Measurements from ENCODE around the gene RNF38.
"Not testable (repeated sequence)": the region's sequence is repeated elsewhere in the genome, so short reads cannot be mapped to it uniquely, and the experiment has no call there.

The RNF38 gene
- 35.5 to 122 (median 63.5) reads per million in 9 experiments for total RNA-seq

DNA sequence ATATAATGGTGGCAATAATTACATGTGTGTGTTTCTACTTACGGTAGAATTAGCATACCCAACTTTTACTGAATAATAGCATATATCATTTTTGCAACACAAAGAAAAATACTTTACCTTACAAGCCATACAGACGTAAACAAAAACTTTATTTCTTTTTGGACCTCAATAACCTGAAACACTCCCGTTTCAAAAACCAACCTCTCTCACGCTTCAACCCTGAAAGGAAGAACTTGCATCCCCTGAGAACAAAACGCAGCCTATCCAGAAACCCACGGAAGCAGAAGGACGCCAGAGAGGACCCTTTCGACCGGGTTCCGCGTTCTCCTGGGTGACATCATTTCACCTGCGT lies at the start of gene RNF38:
Gene RNF38, minus strand, starts transcription at position 290 of the 352 bp plus-strand sequence. Its CDS starts 161 bp downstream, at position 129.
- DNase-seq (peak in 1 of 3 experiments; percentile 57), ATAC-seq (replicated peaks) (no peak)
- peaks cover 26 to 44% of the 10 kb centered on the region in 2 donors for H3K4me1 Mint-ChIP-seq (ENCODE audit: low read depth in 2 of 2)
- peak within 1 kb of the TSS; percentile 94 to 96 for H3K27ac Mint-ChIP-seq
- H3K9me3 Mint-ChIP-seq = no peaks in the 10 kb centered on the region
- H3K4me3 Mint-ChIP-seq = peak within 1 kb of the TSS; percentile 87 to 89
- no peaks in the 10 kb centered on the region for H3K27me3 Mint-ChIP-seq
- H3K36me3 Mint-ChIP-seq (ENCODE audit: insufficient read depth) = peaks cover 27% of the 10 kb centered on the region

DNA sequence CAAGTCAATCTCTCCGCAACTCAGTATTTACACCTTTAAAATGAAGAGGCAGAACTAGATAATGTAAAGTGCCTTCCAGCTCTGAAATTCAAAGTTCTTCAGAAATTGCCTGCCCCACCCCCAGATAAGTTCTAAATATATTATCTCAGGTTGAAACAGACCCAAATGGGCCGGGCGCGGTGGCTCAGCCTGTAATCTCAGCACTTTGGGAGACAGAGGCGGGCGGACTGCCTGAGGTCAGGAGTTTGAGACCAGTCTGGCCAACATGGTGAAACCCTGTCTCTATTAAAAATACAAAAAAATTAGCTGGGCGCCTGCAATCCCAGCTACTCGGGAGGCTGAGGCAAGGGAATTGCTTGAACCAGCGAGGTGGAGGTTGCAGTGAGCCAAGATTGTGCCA lies 48.5 kb upstream of the RNF38 start:
- H3K9me3 Mint-ChIP-seq; DNase-seq; ATAC-seq (replicated peaks); H3K27me3 Mint-ChIP-seq; H3K36me3 Mint-ChIP-seq (ENCODE audit: insufficient read depth); H3K4me3 Mint-ChIP-seq: not testable (repeated sequence)
- peak overlapping the region; percentile 41 to 44 for H3K27ac Mint-ChIP-seq
- H3K4me1 Mint-ChIP-seq (ENCODE audit: low read depth in 2 of 2) = peaks cover 19 to 42% of the 10 kb centered on the region in 2 donors

DNA sequence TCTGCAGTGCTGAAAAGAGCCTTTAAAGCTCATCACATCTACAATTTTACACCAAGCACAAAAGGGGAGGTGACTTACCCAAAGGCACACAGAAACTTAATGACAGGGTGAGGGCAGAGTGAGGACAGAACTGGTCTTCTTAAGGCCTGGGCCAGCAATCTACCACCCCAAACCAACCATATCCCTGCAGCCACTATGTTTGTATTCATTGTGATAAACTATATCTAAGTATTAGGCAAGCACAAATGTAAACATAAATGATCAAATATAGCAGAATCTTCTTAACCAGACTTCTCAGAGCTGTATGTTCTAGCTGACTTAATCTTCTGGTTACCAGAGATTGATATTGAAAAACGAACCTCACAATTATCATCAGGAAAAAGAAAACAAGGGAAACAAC lies 47.9 kb upstream of the RNF38 start:
- no peaks in the 10 kb centered on the region for H3K27me3 Mint-ChIP-seq
- peaks cover 22 to 46% of the 10 kb centered on the region in 2 donors for H3K4me1 Mint-ChIP-seq (ENCODE audit: low read depth in 2 of 2)
- no peak overlapping the region for H3K4me3 Mint-ChIP-seq
- H3K9me3 Mint-ChIP-seq = no peaks in the 10 kb centered on the region
- DNase-seq (no peak), ATAC-seq (replicated peaks) (no peak)
- H3K36me3 Mint-ChIP-seq (ENCODE audit: insufficient read depth) = no peaks in the 10 kb centered on the region
- no peak overlapping the region for H3K27ac Mint-ChIP-seq

DNA sequence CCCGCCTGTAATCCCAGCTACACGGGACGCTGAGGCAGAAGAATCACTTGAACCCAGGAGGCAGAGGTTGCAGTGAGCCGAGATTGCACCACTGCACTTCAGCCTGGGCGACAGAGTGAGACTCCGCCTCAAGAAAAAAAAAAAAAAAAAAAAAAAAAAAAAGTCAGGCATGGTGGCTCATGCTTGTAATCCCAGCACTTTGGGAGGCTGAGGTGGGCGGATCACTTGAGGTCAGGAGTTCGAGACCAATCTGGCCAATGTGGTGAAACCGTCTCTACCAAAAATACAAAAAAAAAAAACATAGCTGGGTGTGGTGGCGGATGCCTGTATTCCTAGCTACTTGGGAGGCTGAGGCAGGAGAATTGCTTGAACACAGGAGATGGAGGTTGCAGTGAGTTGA lies 46.6 kb upstream of the RNF38 start:
- DNase-seq; ATAC-seq (replicated peaks); H3K4me3 Mint-ChIP-seq; H3K36me3 Mint-ChIP-seq (ENCODE audit: insufficient read depth); H3K27ac Mint-ChIP-seq; H3K9me3 Mint-ChIP-seq; H3K27me3 Mint-ChIP-seq: not testable (repeated sequence)
- H3K4me1 Mint-ChIP-seq (ENCODE audit: low read depth in 2 of 2) = peaks cover 25 to 53% of the 10 kb centered on the region in 2 donors

DNA sequence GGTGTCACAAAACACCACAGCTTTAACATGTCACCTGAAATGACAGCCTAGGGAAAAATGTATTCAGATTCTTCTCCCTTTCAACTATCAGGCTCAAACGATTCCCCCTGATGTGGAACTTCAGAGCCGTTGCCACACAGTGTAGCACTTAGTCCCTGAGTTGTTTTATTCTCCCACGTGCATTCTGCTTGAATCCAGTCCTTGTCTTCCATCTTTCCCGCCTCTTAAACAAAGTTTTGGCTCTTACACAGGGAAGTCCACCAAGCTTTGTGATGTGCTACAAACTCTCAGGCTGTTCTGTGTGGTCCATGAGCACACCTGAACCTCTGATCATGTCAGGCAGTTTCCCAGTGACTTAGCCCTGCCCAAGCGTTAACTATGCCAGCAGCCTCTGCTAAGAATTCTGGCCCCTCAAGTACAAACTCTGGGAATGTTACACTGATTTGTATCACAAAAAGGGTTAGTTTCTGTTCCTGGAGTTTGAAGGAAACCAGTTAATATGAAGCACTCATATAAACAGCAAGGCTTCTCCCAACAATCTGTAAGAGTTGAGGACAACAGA lies 45.8 kb upstream of the RNF38 start:
- ATAC-seq (replicated peaks) (no peak), DNase-seq (no peak)
- peaks cover 4% of the 10 kb centered on the region for H3K36me3 Mint-ChIP-seq (ENCODE audit: insufficient read depth)
- no peak overlapping the region for H3K27ac Mint-ChIP-seq
- no peaks in the 10 kb centered on the region for H3K9me3 Mint-ChIP-seq
- peaks cover 25 to 55% of the 10 kb centered on the region in 2 donors for H3K4me1 Mint-ChIP-seq (ENCODE audit: low read depth in 2 of 2)
- H3K4me3 Mint-ChIP-seq = no peak overlapping the region
- H3K27me3 Mint-ChIP-seq = no peaks in the 10 kb centered on the region

DNA sequence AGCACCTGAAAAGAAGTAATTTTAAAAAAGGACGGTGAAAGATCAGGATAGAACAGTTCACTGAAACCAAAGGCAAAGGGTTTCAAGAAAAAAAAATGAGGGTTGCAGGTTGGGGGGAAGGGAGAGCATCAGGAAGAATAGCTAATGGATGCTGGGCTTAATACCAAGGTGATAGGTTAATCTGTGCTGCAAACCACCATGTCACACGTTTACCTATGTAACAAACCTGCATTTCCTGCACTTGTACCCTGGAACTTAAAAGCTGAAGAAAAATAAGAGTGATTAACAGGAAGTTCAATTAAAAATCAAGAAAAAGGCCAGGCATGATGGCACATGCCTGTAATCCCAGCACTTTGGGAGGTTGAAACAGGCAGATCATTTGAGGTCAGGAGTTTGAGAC lies 44.1 kb upstream of the RNF38 start:
- no peaks in the 10 kb centered on the region for H3K27me3 Mint-ChIP-seq
- no peaks in the 10 kb centered on the region for H3K9me3 Mint-ChIP-seq
- peak; percentile 42 for ATAC-seq (replicated peaks)
- no peak for DNase-seq
- peaks cover 4% of the 10 kb centered on the region for H3K36me3 Mint-ChIP-seq (ENCODE audit: insufficient read depth)
- H3K4me1 Mint-ChIP-seq (ENCODE audit: low read depth in 2 of 2) = peaks cover 32 to 57% of the 10 kb centered on the region in 2 donors
- H3K27ac Mint-ChIP-seq = peak overlapping the region; percentile 62 to 66
- H3K4me3 Mint-ChIP-seq = peak overlapping the region; percentile 17 to 45

DNA sequence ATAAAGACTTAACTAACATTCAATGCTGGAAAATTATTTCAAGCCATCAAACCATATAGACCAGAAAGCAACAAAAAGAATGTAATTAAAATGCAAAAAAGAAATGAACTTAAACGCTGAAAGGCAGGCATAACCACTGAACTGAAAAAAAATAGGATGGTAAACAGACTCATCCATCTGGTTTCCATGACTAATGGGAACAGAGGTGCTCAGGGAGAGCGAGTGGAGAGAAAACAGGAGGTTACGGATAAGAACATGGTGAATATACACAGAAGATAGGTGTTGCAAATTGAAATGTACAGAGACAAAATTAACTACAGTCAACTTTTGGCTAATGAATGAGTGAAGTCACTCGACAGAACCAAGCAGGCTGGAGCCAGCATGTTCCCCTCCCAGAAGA lies 43.5 kb upstream of the RNF38 start:
- H3K27ac Mint-ChIP-seq = peak overlapping the region; percentile 9 to 66
- no peaks in the 10 kb centered on the region for H3K9me3 Mint-ChIP-seq
- ATAC-seq (replicated peaks) = no peak
- no peaks in the 10 kb centered on the region for H3K27me3 Mint-ChIP-seq
- H3K4me1 Mint-ChIP-seq (ENCODE audit: low read depth in 2 of 2) = peaks cover 32 to 58% of the 10 kb centered on the region in 2 donors
- peak overlapping the region; percentile 15 to 45 for H3K4me3 Mint-ChIP-seq
- H3K36me3 Mint-ChIP-seq (ENCODE audit: insufficient read depth) = peaks cover 4% of the 10 kb centered on the region
- DNase-seq = no peak

DNA sequence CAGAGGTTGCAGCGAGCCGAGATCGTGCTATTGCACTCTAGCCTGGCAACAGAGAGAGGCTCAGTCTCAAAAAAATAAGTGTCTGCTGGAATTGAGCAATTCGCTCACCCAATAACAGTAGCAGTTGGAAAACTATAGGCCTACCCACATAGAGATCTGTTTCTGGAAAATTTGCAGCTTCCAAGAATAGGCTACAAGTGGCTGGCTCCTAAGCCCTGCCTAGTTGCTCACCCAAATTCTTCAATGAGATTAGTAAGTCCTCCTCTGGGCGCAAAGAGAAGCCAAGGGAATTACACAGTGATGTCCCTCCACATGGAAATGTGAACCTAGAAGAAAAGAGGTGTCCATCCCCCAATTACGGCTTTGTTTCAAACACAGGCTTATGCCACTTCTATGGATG lies 42.6 kb upstream of the RNF38 start:
- H3K36me3 Mint-ChIP-seq (ENCODE audit: insufficient read depth) = peaks cover 4% of the 10 kb centered on the region
- no peak overlapping the region for H3K4me3 Mint-ChIP-seq
- no peaks in the 10 kb centered on the region for H3K9me3 Mint-ChIP-seq
- no peak overlapping the region for H3K27ac Mint-ChIP-seq
- H3K4me1 Mint-ChIP-seq (ENCODE audit: low read depth in 2 of 2) = peaks cover 37 to 59% of the 10 kb centered on the region in 2 donors
- ATAC-seq (replicated peaks) (no peak), DNase-seq (no peak)
- no peaks in the 10 kb centered on the region for H3K27me3 Mint-ChIP-seq

DNA sequence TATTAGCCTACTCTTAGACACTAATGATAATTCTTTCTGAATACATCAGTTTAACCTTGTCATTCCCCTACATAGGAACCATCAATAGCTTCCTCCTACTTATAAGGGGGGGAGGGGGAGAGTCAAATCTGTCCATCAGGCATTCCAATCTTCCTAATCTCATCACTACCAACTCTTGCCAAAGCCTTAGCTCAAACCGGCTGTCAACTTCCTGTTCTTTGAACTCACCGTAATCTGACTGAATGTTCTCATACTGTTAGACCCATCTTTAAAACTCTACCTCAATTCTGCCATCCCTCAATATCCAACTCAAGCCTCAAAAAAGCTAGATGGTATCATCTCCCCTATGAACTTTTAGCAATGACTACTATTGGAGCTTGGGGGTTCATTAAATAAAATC lies 41.9 kb upstream of the RNF38 start:
- DNase-seq (no peak), ATAC-seq (replicated peaks) (no peak)
- Mint-ChIP-seq H3K4me3 (peak overlapping the region in 1 of 2 donors; percentile 11), H3K4me1 (ENCODE audit: low read depth in 2 of 2) (peaks cover 37 to 62% of the 10 kb centered on the region in 2 donors), H3K27ac (no peak overlapping the region), H3K27me3 (no peaks in the 10 kb centered on the region), H3K9me3 (no peaks in the 10 kb centered on the region), H3K36me3 (ENCODE audit: insufficient read depth) (peaks cover 4% of the 10 kb centered on the region)

DNA sequence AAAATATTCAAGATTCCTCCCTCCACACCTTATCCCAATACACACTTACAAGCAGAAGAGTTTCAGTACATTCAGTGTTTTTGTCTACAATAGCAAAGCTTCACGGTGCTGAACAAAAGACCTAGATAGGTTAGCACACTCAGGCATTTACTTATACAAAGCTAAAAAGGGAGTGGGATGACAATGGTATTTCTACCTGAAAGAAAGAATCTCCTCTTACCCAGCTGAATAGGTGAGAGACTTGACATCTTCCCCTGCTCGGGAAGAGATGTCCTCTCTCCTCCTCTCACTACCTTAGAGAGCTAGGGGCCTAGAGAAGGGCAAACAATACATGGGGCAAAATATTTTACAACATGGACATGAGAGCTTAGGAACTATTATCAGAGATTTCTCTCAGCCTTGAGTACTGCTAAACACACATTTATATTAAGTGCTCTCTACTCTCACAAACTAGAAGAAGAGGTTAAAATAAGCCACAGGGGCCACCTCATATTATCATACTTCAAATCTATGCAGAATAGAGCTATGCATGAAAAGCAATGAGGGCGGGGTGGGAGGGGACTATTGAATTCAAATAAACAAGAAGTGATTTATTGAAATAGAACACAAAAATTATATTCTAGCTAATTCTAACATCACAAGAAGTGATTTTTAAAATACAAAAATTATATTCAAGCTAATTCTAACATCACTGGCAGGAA lies 38.6 kb upstream of the RNF38 start:
- peak overlapping the region in 1 of 2 donors; percentile 41 for H3K27ac Mint-ChIP-seq
- peaks cover 27 to 47% of the 10 kb centered on the region in 2 donors for H3K4me1 Mint-ChIP-seq (ENCODE audit: low read depth in 2 of 2)
- H3K27me3 Mint-ChIP-seq = no peaks in the 10 kb centered on the region

DNA sequence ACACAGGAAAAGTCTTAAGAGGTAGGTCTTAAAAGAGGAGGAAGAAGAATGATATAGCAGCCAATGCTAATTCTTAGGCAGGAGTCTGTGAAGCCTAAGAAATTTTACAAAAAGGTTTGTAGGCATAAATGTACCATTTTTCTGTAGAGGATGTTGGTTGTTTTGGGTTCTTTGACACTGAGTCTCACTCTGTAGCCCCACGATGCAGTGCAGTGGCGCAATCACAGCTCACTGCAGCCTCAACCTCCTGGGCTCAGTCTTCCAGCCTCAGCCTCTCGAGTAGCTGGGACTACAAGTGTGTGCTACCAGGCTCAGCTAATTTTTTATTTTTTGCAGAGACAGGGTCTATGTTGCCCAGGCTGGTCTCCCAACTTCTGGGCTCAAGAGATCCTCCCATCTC lies 37.7 kb upstream of the RNF38 start:
- Mint-ChIP-seq H3K36me3 (ENCODE audit: insufficient read depth) (peaks cover 4% of the 10 kb centered on the region), H3K27me3 (no peaks in the 10 kb centered on the region), H3K4me1 (ENCODE audit: low read depth in 2 of 2) (peaks cover 25 to 40% of the 10 kb centered on the region in 2 donors), H3K27ac (peak overlapping the region; percentile 41 to 47), H3K9me3 (no peaks in the 10 kb centered on the region), H3K4me3 (no peak overlapping the region)
- DNase-seq = no peak
- no peak for ATAC-seq (replicated peaks)

More for the DNA sequence above, 38.6 kb upstream of the RNF38 start:
- peaks cover 4% of the 10 kb centered on the region for H3K36me3 Mint-ChIP-seq (ENCODE audit: insufficient read depth)
- ATAC-seq (replicated peaks) = no peak
- no peaks in the 10 kb centered on the region for H3K9me3 Mint-ChIP-seq
- DNase-seq = no peak
- H3K4me3 Mint-ChIP-seq = no peak overlapping the region

DNA sequence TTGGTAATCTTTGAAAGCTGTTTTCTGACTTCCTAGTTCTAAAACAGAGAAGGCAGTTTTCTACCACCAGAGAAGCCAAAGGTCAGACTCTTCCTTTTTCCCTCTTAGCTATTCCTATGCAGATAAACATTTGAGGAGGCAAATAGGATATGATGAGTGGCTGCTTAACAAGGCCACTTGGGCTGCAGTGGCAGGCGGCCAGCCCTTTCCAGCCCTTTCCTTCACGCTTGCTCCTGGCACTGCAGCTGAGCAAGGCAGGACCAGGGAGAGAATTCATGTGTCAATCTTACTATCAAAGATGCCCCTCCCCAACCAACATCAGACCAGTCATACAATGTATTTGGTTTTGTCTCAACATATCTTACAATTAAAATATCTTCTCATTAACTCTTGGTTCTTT lies 36.8 kb upstream of the RNF38 start:
- no peak overlapping the region for H3K4me3 Mint-ChIP-seq
- peak overlapping the region; percentile 1 to 47 for H3K27ac Mint-ChIP-seq
- no peak for ATAC-seq (replicated peaks)
- DNase-seq = no peak
- H3K9me3 Mint-ChIP-seq = no peaks in the 10 kb centered on the region
- peaks cover 22 to 33% of the 10 kb centered on the region in 2 donors for H3K4me1 Mint-ChIP-seq (ENCODE audit: low read depth in 2 of 2)
- H3K27me3 Mint-ChIP-seq = no peaks in the 10 kb centered on the region
- peaks cover 7% of the 10 kb centered on the region for H3K36me3 Mint-ChIP-seq (ENCODE audit: insufficient read depth)

DNA sequence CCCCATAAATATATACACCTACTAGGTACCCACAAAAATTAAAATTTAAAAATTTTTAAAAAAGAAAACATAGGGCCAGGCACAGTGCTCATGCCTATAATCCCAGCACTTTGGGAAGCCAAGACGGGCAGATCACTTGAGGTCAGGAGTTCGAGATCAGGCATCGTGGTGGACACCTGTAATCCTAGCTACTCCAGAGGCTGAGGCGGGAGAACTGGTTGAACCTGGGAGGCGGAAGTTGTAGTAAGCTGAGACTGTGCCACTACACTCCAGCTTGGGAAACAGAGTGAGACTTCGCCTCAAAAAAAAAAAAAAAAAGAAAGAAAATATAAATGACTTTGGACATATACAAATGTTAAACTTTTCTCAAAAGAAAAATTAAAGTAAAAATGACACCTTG lies 33.3 kb upstream of the RNF38 start:
- DNase-seq = no peak
- Mint-ChIP-seq H3K27me3 (no peaks in the 10 kb centered on the region), H3K36me3 (ENCODE audit: insufficient read depth) (peaks cover 8% of the 10 kb centered on the region), H3K27ac (peak overlapping the region in 1 of 2 donors; percentile 62), H3K9me3 (no peaks in the 10 kb centered on the region), H3K4me3 (no peak overlapping the region), H3K4me1 (ENCODE audit: low read depth in 2 of 2) (peaks cover 22 to 27% of the 10 kb centered on the region in 2 donors)
- no peak for ATAC-seq (replicated peaks)

DNA sequence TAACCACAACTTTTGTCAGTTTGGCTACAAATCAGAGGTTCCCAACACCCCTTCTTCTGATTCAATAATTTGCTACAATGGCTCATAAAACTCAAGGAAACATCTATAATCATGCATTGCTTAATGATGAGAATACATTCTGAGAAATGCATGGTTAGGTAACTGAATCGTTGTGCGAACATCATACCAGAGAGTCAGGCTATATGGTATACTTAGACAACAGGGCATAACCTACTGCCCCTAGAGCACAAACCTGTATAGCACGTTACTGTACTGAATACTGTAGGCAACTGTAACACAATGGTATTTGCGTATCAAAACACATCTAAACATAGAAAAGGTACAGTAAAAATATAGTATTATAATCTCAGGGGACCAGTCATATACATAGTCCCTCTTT lies 31.0 kb upstream of the RNF38 start:
- H3K9me3 Mint-ChIP-seq = no peaks in the 10 kb centered on the region
- ATAC-seq (replicated peaks) = no peak

More for the DNA sequence above, 31.0 kb upstream of the RNF38 start:
- no peaks in the 10 kb centered on the region for H3K27me3 Mint-ChIP-seq
- peaks cover 10% of the 10 kb centered on the region for H3K36me3 Mint-ChIP-seq (ENCODE audit: insufficient read depth)
- H3K27ac Mint-ChIP-seq = no peak overlapping the region
- H3K4me1 Mint-ChIP-seq (ENCODE audit: low read depth in 2 of 2) = peaks cover 22 to 26% of the 10 kb centered on the region in 2 donors
- DNase-seq = no peak
- H3K4me3 Mint-ChIP-seq = no peak overlapping the region

Measured in effector memory CD8-positive, alpha-beta T cell (primary cell).